Astrocyte (in vitro differentiated cells and primary cell): Measurements from ENCODE around the gene UBE2E1. TPM values are rescaled to one million over a fixed set of nuclear protein-coding genes. Genes with fewer than 3 reads are reported as not detected.
"Not testable (repeated sequence)": the region's sequence is repeated elsewhere in the genome, so short reads cannot be mapped to it uniquely, and the experiment has no call there.

Source experiments
- DNase-seq: peaks from one replicate; pipeline ENCODE4 v3.0.0-alpha.2; 2010; ENCODE audit warnings: low read depth
- FAIRE-seq: peaks from 2 replicates; lab custom pipeline; 2011; peaks lifted over from hg19 to GRCh38; lab: Jason Lieb, UNC
- H2AFZ ChIP-seq: 2 replicates; pipeline ENCODE4 v1.6.0; 2012; ENCODE audit warnings: low read depth, low read length, inconsistent platforms
- H3K27ac ChIP-seq: 2 replicates; pipeline ENCODE4 v1.5.1; 2011; ENCODE audit warnings: low read depth, low read length, inconsistent platforms
- H3K27me3 ChIP-seq: 2 replicates; pipeline ENCODE4 v1.6.0; 2011; ENCODE audit warnings: low read length, inconsistent platforms; ENCODE audit not compliant: insufficient read depth
- H3K36me3 ChIP-seq: 2 replicates; pipeline ENCODE4 v1.5.1; 2011; ENCODE audit warnings: low read length, inconsistent platforms; ENCODE audit not compliant: insufficient read depth
- H3K4me1 ChIP-seq: 2 replicates; pipeline ENCODE4 v1.5.1; 2011; ENCODE audit warnings: low read length, inconsistent platforms; ENCODE audit not compliant: insufficient read depth
- H3K4me2 ChIP-seq: 2 replicates; pipeline ENCODE4 v1.6.0; 2012; ENCODE audit warnings: low read length, inconsistent platforms
- H3K4me3 ChIP-seq: 2 replicates; pipeline ENCODE4 v1.5.1; 2011; ENCODE audit warnings: low read depth, mild to moderate bottlenecking, low read length, inconsistent platforms; ENCODE audit not compliant: insufficient read depth
- H3K79me2 ChIP-seq: 2 replicates; pipeline ENCODE4 v1.6.0; 2012; ENCODE audit warnings: mild to moderate bottlenecking, low read length, inconsistent platforms; ENCODE audit not compliant: insufficient read depth
- H3K9ac ChIP-seq: 2 replicates; pipeline ENCODE4 v1.6.0; 2012; ENCODE audit warnings: mild to moderate bottlenecking, low read length, inconsistent platforms
- H3K9me3 ChIP-seq: 2 replicates; pipeline ENCODE4 v1.5.1; 2012; ENCODE audit warnings: low read depth, mild to moderate bottlenecking, low read length, inconsistent platforms; ENCODE audit not compliant: insufficient read depth
- H4K20me1 ChIP-seq: 2 replicates; pipeline ENCODE4 v1.6.0; 2012; ENCODE audit warnings: low read length, inconsistent platforms; ENCODE audit not compliant: insufficient read depth
- H3K27ac Mint-ChIP-seq: one replicate; pipeline ENCODE4 v1.8.0; 2021; ENCODE audit warnings: mild to moderate bottlenecking, mixed read lengths; ENCODE audit not compliant: unreplicated experiment
- H3K27me3 Mint-ChIP-seq: one replicate; pipeline ENCODE4 v1.8.0; 2021; ENCODE audit warnings: low read depth, mixed read lengths; ENCODE audit not compliant: unreplicated experiment
- H3K36me3 Mint-ChIP-seq: one replicate; pipeline ENCODE4 v1.8.0; 2021; ENCODE audit warnings: low read depth, mixed read lengths; ENCODE audit not compliant: unreplicated experiment
- H3K4me1 Mint-ChIP-seq: one replicate; pipeline ENCODE4 v1.8.0; 2021; ENCODE audit warnings: low read depth, mixed read lengths; ENCODE audit not compliant: unreplicated experiment
- H3K4me3 Mint-ChIP-seq: one replicate; pipeline ENCODE4 v1.8.0; 2021; ENCODE audit warnings: mild to moderate bottlenecking, moderate library complexity, mixed read lengths; ENCODE audit not compliant: unreplicated experiment
- H3K9me3 Mint-ChIP-seq: one replicate; pipeline ENCODE4 v1.8.0; 2021; ENCODE audit warnings: mild to moderate bottlenecking, mixed read lengths; ENCODE audit not compliant: unreplicated experiment
- CTCF ChIP-seq: IDR thresholded peaks from 2 replicates; pipeline ENCODE4 v1.5.1; 2011; ENCODE audit warnings: low read depth, mild to moderate bottlenecking, inconsistent platforms, low read length, moderate library complexity; ENCODE audit not compliant: insufficient read depth
- EZH2 ChIP-seq: IDR thresholded peaks from 2 replicates; pipeline ENCODE4 v1.6.1; 2012; ENCODE audit warnings: mild to moderate bottlenecking, low read length, inconsistent platforms; ENCODE audit not compliant: insufficient read depth
- total RNA-seq: library from RNA; stranded (reverse); gene quantifications from 2 replicates; pipeline ENCODE4 v1.2.1, GENCODE V29; 2021

UBE2E1 gene
- total RNA-seq, 1 donor from 2014 or later: 150 TPM

DNA sequence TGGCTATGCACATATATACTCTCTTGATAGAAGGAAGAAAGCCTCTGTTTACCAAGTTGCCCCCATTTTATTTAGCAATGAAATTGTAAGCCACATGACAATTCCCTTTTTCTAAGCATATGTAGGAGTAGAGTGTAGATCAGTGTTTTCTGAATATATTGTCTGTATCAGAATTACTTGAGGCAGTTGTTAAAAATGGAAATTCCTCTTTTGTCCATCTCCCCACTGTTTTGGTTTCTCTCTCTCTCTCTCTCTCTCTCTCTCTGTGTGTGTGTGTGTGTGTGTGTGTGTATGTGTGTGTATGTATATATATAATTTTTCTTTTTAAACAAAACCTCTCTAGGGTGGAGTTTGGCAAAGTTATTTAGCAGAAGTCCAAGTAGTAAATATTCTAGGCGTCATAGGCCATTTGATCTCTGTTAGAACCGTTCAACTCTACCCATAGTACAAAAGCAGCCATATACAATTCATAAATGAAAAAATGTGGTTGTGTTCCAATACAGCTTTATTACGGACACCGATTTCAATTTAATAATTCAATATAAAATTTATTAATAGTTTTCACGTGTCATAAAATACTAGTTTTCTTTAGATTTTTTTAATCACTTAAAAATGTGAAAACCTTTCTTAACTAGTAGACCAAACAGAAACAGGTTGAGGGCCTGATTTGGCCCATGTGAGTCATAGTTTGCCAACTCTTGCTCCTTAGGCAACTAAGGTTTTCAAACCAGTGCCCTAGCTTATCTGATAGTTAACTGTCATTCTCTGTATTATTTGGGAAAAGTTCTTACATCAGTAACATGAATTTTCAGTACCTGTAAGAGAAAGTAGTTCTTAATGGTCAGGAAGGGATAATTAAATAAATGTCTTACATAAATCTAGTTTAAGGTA, 39.8 kb downstream of the UBE2E1 start:
- FAIRE-seq (no peak), DNase-seq (no peak)
- peaks cover 86% of the 10 kb centered on the region for H3K79me2 ChIP-seq
- no peaks in the 10 kb centered on the region for H3K9me3 Mint-ChIP-seq
- no peak overlapping the region for H3K4me3 ChIP-seq
- H3K9me3 ChIP-seq: no peaks in the 10 kb centered on the region
- no peak overlapping the region for H2AFZ ChIP-seq
- no peaks in the 10 kb centered on the region for H3K27me3 Mint-ChIP-seq
- H3K27ac ChIP-seq: no peak overlapping the region
- peaks cover 53% of the 10 kb centered on the region for H4K20me1 ChIP-seq
- no peak overlapping the region for H3K4me2 ChIP-seq
- no peak overlapping the region for H3K27ac Mint-ChIP-seq
- no peaks in the 10 kb centered on the region for H3K36me3 ChIP-seq
- TF ChIP-seq EZH2: no peak
- no peak for TF ChIP-seq CTCF
- H3K4me1 ChIP-seq: no peaks in the 10 kb centered on the region
- no peaks in the 10 kb centered on the region for H3K27me3 ChIP-seq
- no peak overlapping the region for H3K4me3 Mint-ChIP-seq
- H3K9ac ChIP-seq: no peak overlapping the region
- H3K4me1 Mint-ChIP-seq: peaks cover 5% of the 10 kb centered on the region
- H3K36me3 Mint-ChIP-seq: no peaks in the 10 kb centered on the region

DNA sequence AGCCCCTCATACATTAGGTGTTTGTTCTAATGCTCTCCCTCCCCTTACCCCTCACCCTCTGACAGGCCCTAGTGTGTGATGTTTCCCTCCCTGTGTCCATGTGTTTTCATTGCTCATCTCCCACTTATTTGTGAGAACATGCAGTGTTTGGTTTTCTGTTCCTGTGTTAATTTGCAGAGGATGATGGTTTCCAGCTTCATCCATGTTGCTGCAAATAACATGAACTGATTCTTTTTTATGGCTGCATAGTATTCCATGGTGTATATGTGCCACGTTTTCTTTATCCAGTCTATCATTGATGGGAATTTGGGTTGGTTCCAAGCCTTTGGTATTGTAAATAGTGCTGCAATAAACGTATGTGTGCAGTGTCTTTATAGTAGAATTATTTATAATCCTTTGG, 43.7 kb downstream of the UBE2E1 start:
- not testable (repeated sequence) for DNase-seq, H3K9ac ChIP-seq, H3K4me3 ChIP-seq, H3K9me3 Mint-ChIP-seq, FAIRE-seq, H3K9me3 ChIP-seq, H3K4me3 Mint-ChIP-seq, H3K4me2 ChIP-seq, H3K27ac ChIP-seq, H3K4me1 Mint-ChIP-seq, H3K36me3 ChIP-seq, H2AFZ ChIP-seq, H3K36me3 Mint-ChIP-seq, H3K27me3 Mint-ChIP-seq, H3K27ac Mint-ChIP-seq, H3K4me1 ChIP-seq, H3K27me3 ChIP-seq
- peaks cover 82% of the 10 kb centered on the region for H3K79me2 ChIP-seq
- H4K20me1 ChIP-seq: peaks cover 52% of the 10 kb centered on the region

GRCh38 chr3:23856286-23856685, 50.5 kb downstream of the UBE2E1 start:
- no peak overlapping the region for H2AFZ ChIP-seq
- peaks cover 79% of the 10 kb centered on the region for H3K79me2 ChIP-seq
- H3K9me3 Mint-ChIP-seq: peaks cover under 1% of the 10 kb centered on the region
- DNase-seq (peak; percentile 55), FAIRE-seq (no peak)
- peaks cover 66% of the 10 kb centered on the region for H4K20me1 ChIP-seq
- no peak overlapping the region for H3K4me3 ChIP-seq
- H3K9me3 ChIP-seq: no peaks in the 10 kb centered on the region
- TF ChIP-seq CTCF (no peak), EZH2 (no peak)
- H3K27ac Mint-ChIP-seq: no peak overlapping the region
- peaks cover 16% of the 10 kb centered on the region for H3K36me3 Mint-ChIP-seq
- no peaks in the 10 kb centered on the region for H3K27me3 Mint-ChIP-seq
- no peak overlapping the region for H3K9ac ChIP-seq
- peaks cover 28% of the 10 kb centered on the region for H3K4me1 Mint-ChIP-seq
- no peaks in the 10 kb centered on the region for H3K36me3 ChIP-seq
- peak overlapping the region; percentile 18 for H3K4me2 ChIP-seq
- H3K4me3 Mint-ChIP-seq: no peak overlapping the region
- H3K27me3 ChIP-seq: no peaks in the 10 kb centered on the region
- no peak overlapping the region for H3K27ac ChIP-seq
- peaks cover 18% of the 10 kb centered on the region for H3K4me1 ChIP-seq
